K562 (cell line): ENCODE measurements around the gene SMURF1. TPM values are rescaled to one million over a fixed set of nuclear protein-coding genes. Genes with fewer than 3 reads are reported as not detected.

ENCODE experiments used
- ARHGAP35 ChIP-seq: fragments of 450-650 bp; IDR thresholded peaks from 2 replicates; pipeline ENCODE4 v1.6.1; 2018; ENCODE audit not compliant: partially characterized antibody
- CBX1 ChIP-seq: sonication (generic); IDR thresholded peaks from 2 replicates; pipeline ENCODE4 v1.6.1; 2016; ENCODE audit warnings: antibody characterized with exemption, low read depth, mild to moderate bottlenecking
- CBX2 ChIP-seq: fragments of 200-600 bp; sonication (generic); IDR thresholded peaks from one replicate; pipeline ENCODE4 v1.6.1; 2012; ENCODE audit warnings: mild to moderate bottlenecking, low read length, inconsistent platforms; ENCODE audit not compliant: insufficient read depth, poor library complexity, severe bottlenecking
- CC2D1A ChIP-seq: fragments of 450-650 bp; IDR thresholded peaks from 2 replicates; pipeline ENCODE4 v1.6.1; 2017; ENCODE audit warnings: mild to moderate bottlenecking
- DDX20 ChIP-seq: fragments of 450-650 bp; IDR thresholded peaks from 2 replicates; pipeline ENCODE4 v1.6.1; 2016; ENCODE audit warnings: missing genetic modification characterization, low read depth, mild to moderate bottlenecking, missing compliant biosample characterization, moderate library complexity
- FOXA3 ChIP-seq, 2 experiments: fragments of 450-650 bp in 1 of 2; sonication (generic) in 1 of 2; formaldehyde crosslinking; IDR thresholded peaks in 1 of 2; conservative IDR thresholded peaks in 1 of 2; 2 replicates each; pipeline versions ENCODE4 v1.4.0 to v1.8.0; 2020 to 2022; ENCODE audit warnings: mild to moderate bottlenecking in 2 of 2, missing genetic modification reagents in 1 of 2
- HNRNPUL1 ChIP-seq: fragments of 200-400 bp; formaldehyde crosslinking; IDR thresholded peaks from 2 replicates; pipeline ENCODE4 v1.6.1; 2017; ENCODE audit warnings: low read length
- KAT8 ChIP-seq: fragments of 450-650 bp; IDR thresholded peaks from 2 replicates; pipeline ENCODE4 v1.6.1; 2016; ENCODE audit warnings: low read depth, mild to moderate bottlenecking
- MCM2 ChIP-seq: fragments of 450-650 bp; IDR thresholded peaks from 2 replicates; pipeline ENCODE4 v1.6.1; 2017; ENCODE audit warnings: low read depth, mild to moderate bottlenecking
- PHB ChIP-seq: fragments of 250-450 bp; sonication (Bioruptor Pico); IDR thresholded peaks from 2 replicates; pipeline ENCODE4 v1.5.0; 2021
- PML ChIP-seq: IDR thresholded peaks from 2 replicates; pipeline ENCODE4 v1.6.1; 2012; ENCODE audit warnings: low read length, inconsistent platforms
- POLR2B ChIP-seq: fragments of 450-650 bp; IDR thresholded peaks from 2 replicates; pipeline ENCODE4 v1.6.1; 2018; ENCODE audit warnings: low read depth; ENCODE audit not compliant: partially characterized antibody
- POLR2G ChIP-seq: fragments of 200-400 bp; formaldehyde crosslinking; IDR thresholded peaks from 2 replicates; pipeline ENCODE4 v1.6.1; 2017; ENCODE audit warnings: low read depth, mild to moderate bottlenecking, antibody characterized with exemption, low read length, moderate library complexity
- YY1 ChIP-seq, 3 experiments: IDR thresholded peaks; 2 replicates each; pipeline ENCODE4 v1.6.1; 2011; ENCODE audit warnings: low read length in 2 of 3, mild to moderate bottlenecking in 2 of 3, moderate library complexity in 2 of 3, borderline replicate concordance in 1 of 3, control low read depth in 1 of 3, low read depth in 1 of 3; ENCODE audit not compliant: insufficient read depth in 3 of 3, insufficient replicate concordance in 2 of 3, control insufficient read depth in 1 of 3, insufficient read length in 1 of 3; ENCODE audit errors: extremely low read depth in 1 of 3
- ZNF174 ChIP-seq: fragments of 250-450 bp; sonication (Bioruptor Pico); IDR thresholded peaks from 2 replicates; pipeline ENCODE4 v1.4.0; 2020; ENCODE audit warnings: mild to moderate bottlenecking
- ZNF263 ChIP-seq: sonication (generic); formaldehyde crosslinking; IDR thresholded peaks from 2 replicates; pipeline ENCODE4 v1.8.0; 2022; ENCODE audit warnings: mild to moderate bottlenecking, missing genetic modification reagents, borderline replicate concordance
- ZNF57 ChIP-seq: fragments of 450-650 bp; formaldehyde crosslinking; IDR thresholded peaks from 2 replicates; pipeline ENCODE4 v1.4.0; 2020; ENCODE audit warnings: mild to moderate bottlenecking, moderate library complexity
- polyA plus RNA-seq, 8 experiments: library from polyadenylated mRNA; depleted of rRNA in 4 of 8; stranded (reverse) in 5 of 8; unstranded in 3 of 8; fragments of >200 nt; fragmentation: Nextera tagmentation in 2 of 8; fragmentation: Illumina TruSeq in 1 of 8; extraction: Ambion mirVana in 2 of 8; extraction: Trizol in 1 of 8; gene quantifications; 2 replicates each; pipeline versions ENCODE4 v1.2.1 to v1.2.3, GENCODE V29; 2011 to 2014; ENCODE audit warnings: inconsistent platforms in 1 of 8, missing spikeins in 1 of 8
- total RNA-seq, 7 experiments: library from RNA; depleted of rRNA in 6 of 7; stranded (reverse); fragments of >200 nt in 6 of 7; fragmentation: Illumina TruSeq in 2 of 7; extraction: Trizol in 2 of 7; gene quantifications; 2 replicates each; pipeline versions ENCODE4 v1.2.1 to v1.2.3, GENCODE V29; 2011 to 2021; ENCODE audit warnings: low replicate concordance in 1 of 7
- TF ChIP-seq, protein P1 (sequence below), 2 experiments: fragments of 450-650 bp in 1 of 2; sonication (generic) in 1 of 2; formaldehyde crosslinking; conservative IDR thresholded peaks; 2 replicates each; pipeline versions ENCODE4 v1.4.0 to v1.8.1; 2020 to 2022; ENCODE audit warnings: mild to moderate bottlenecking in 1 of 2, missing genetic modification reagents in 1 of 2
- TF ChIP-seq, protein P2 (sequence below): fragments of 450-650 bp; IDR thresholded peaks from 2 replicates; pipeline ENCODE4 v1.6.1; 2016; ENCODE audit warnings: low read depth, mild to moderate bottlenecking, moderate library complexity
- TF ChIP-seq, protein P3 (sequence below): IDR thresholded peaks from 3 replicates; pipeline ENCODE4 v1.6.1; 2011; ENCODE audit warnings: borderline replicate concordance, mild to moderate bottlenecking, moderate library complexity; ENCODE audit not compliant: insufficient read length; ENCODE audit errors: extremely low read depth
- TF ChIP-seq, protein P4 (sequence below), 2 experiments: fragments of 450-650 bp in 1 of 2; sonication (generic) in 1 of 2; formaldehyde crosslinking in 1 of 2; IDR thresholded peaks in 1 of 2; conservative IDR thresholded peaks in 1 of 2; 2 replicates each; pipeline versions ENCODE4 v1.6.1 to v1.8.1; 2016 to 2023; ENCODE audit warnings: mild to moderate bottlenecking in 2 of 2, moderate library complexity in 2 of 2, inconsistent platforms in 1 of 2, missing genetic modification reagents in 1 of 2

The SMURF1 gene
- total and polyA plus RNA-seq, 9 of the 15 experiments (the other 6 are each of a cell fraction or from before 2014, with no cell fraction given) = 1.0 to 20.1 (median 12.6) TPM

DNA sequence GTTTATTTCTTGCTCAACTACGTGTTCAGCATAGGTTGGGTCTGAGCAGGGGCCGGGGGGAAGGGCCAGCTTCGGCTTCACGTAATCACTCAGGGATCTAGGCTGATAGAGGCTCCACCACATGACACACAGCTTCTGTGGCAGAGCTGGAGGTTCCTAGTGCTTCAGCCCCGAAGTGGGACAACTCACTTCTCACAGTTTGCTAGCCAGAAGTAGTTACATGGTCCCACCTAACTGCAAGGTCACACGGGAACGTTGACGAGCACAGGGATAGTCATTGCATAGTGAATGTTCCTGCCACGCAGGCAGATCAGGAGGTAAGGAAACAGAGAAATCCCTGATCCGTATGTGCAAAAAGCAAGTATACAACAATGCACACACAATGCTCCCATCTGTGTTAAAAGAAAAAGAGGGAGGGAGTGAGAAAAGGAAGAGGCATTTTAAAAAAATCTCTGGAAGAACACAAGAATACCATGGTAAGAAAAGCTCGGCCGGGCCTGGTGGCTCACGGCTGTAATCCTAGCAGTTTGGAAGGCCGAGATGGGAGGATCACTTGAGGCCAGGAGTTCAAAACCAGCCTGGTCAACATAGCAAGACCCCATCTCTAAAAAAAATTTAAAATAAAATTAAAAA is 16.9 kb downstream of the SMURF1 start (continued):
- TF ChIP-seq PML = no peak
- TF ChIP-seq POLR2B = peak; percentile 31
- TF ChIP-seq ZNF57 (CRISPR knock-in tag) = no peak
- TF ChIP-seq, protein P1, sequence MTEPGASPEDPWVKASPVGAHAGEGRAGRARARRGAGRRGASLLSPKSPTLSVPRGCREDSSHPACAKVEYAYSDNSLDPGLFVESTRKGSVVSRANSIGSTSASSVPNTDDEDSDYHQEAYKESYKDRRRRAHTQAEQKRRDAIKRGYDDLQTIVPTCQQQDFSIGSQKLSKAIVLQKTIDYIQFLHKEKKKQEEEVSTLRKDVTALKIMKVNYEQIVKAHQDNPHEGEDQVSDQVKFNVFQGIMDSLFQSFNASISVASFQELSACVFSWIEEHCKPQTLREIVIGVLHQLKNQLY (CRISPR knock-in tag; conservative IDR thresholded peaks at IDR 0.05) = no peak
- TF ChIP-seq HNRNPUL1 = no peak
- no peak for TF ChIP-seq ZNF174 (CRISPR knock-in tag)
- TF ChIP-seq PHB = no peak
- no peak for TF ChIP-seq FOXA3 (CRISPR knock-in tag; conservative IDR thresholded peaks at IDR 0.05 in 1 of 2, IDR thresholded peaks at IDR 0.05 in 1 of 2)
- TF ChIP-seq, protein P2, sequence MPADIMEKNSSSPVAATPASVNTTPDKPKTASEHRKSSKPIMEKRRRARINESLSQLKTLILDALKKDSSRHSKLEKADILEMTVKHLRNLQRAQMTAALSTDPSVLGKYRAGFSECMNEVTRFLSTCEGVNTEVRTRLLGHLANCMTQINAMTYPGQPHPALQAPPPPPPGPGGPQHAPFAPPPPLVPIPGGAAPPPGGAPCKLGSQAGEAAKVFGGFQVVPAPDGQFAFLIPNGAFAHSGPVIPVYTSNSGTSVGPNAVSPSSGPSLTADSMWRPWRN = 0 out of 2 replicates have a peak, but pooled peaks have one; percentile 15
- TF ChIP-seq KAT8 = no peak
- TF ChIP-seq, protein P3, sequence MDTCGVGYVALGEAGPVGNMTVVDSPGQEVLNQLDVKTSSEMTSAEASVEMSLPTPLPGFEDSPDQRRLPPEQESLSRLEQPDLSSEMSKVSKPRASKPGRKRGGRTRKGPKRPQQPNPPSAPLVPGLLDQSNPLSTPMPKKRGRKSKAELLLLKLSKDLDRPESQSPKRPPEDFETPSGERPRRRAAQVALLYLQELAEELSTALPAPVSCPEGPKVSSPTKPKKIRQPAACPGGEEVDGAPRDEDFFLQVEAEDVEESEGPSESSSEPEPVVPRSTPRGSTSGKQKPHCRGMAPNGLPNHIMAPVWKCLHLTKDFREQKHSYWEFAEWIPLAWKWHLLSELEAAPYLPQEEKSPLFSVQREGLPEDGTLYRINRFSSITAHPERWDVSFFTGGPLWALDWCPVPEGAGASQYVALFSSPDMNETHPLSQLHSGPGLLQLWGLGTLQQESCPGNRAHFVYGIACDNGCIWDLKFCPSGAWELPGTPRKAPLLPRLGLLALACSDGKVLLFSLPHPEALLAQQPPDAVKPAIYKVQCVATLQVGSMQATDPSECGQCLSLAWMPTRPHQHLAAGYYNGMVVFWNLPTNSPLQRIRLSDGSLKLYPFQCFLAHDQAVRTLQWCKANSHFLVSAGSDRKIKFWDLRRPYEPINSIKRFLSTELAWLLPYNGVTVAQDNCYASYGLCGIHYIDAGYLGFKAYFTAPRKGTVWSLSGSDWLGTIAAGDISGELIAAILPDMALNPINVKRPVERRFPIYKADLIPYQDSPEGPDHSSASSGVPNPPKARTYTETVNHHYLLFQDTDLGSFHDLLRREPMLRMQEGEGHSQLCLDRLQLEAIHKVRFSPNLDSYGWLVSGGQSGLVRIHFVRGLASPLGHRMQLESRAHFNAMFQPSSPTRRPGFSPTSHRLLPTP = no peak
- TF ChIP-seq, protein P4, sequence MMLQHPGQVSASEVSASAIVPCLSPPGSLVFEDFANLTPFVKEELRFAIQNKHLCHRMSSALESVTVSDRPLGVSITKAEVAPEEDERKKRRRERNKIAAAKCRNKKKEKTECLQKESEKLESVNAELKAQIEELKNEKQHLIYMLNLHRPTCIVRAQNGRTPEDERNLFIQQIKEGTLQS (IDR thresholded peaks at IDR 0.05) = peak; percentile 13; the same call in 1 of the 2 replicates
- TF ChIP-seq, protein P4 (CRISPR knock-in tag; conservative IDR thresholded peaks at IDR 0.05) = no peak
- no peak for TF ChIP-seq CBX1
- TF ChIP-seq ARHGAP35 = no peak
- no peak for TF ChIP-seq CC2D1A
- TF ChIP-seq YY1 (IDR thresholded peaks at IDR 0.05; ENCODE audit: borderline replicate concordance in 1 of 3, control insufficient read depth in 1 of 3, extremely low read depth in 1 of 3, insufficient read depth in 3 of 3, insufficient read length in 1 of 3, insufficient replicate concordance in 2 of 3, low read depth in 1 of 3, low read length in 2 of 3) = no peak
- no peak for TF ChIP-seq DDX20 (tag)
- no peak for TF ChIP-seq MCM2
- no peak for TF ChIP-seq POLR2G
- TF ChIP-seq ZNF263 (CRISPR knock-in tag) = no peak
- TF ChIP-seq CBX2 = no peak
